Body of pancreas (tissue), 4 donors: Measurements from ENCODE around the gene TCN2. TPM values are rescaled to one million over a fixed set of nuclear protein-coding genes. Genes with fewer than 3 reads are reported as not detected.

Experiments
- ATAC-seq: fragments of 150-250 bp; one replicate; pipeline ENCODE4 v1.9.1; 2016
- DNase-seq, 4 donors: peaks; one replicate each; pipeline ENCODE4 v3.0.0-alpha.2; 2019
- H3K27ac ChIP-seq, 4 donors: fragments of 200-600 bp; sonication (generic); 1 replicate in 3 of 4; 2 replicates in 1 of 4; pipeline versions ENCODE4 v1.5.1 to v1.6.1; 2016 to 2019; ENCODE audit warnings: mild to moderate bottlenecking in 1 of 4, mixed read lengths in 1 of 4, moderate library complexity in 1 of 4
- H3K27me3 ChIP-seq, 2 donors: fragments of 200-600 bp; sonication (generic); one replicate each; pipeline ENCODE4 v1.6.0; 2016; ENCODE audit warnings: mild to moderate bottlenecking in 1 of 2
- H3K36me3 ChIP-seq, 2 donors: fragments of 200-600 bp; sonication (generic); replicated peaks in 1 of 2; 2 replicates each; pipeline ENCODE4 v1.5.1; 2016; ENCODE audit warnings: low read depth in 2 of 2; ENCODE audit not compliant: insufficient read depth in 1 of 2
- H3K4me1 ChIP-seq: fragments of 200-600 bp; sonication (generic); one replicate; pipeline ENCODE4 v1.6.0; 2016
- H3K4me3 ChIP-seq, 2 donors: fragments of 200-600 bp; sonication (generic); 1 replicate in 1 of 2; 2 replicates in 1 of 2; pipeline ENCODE4 v1.5.1; 2016 to 2019
- H3K9me3 ChIP-seq, 3 donors: fragments of 200-600 bp; sonication (generic); 1 replicate in 2 of 3; 2 replicates in 1 of 3; pipeline ENCODE4 v1.5.1; 2016
- CTCF ChIP-seq, 7 experiments: fragments of 450-650 bp in 4 of 7; fragments of 200-600 bp in 3 of 7; sonication (generic) in 3 of 7; IDR thresholded peaks; one replicate each; pipeline ENCODE4 v1.5.1; 2016 to 2019; ENCODE audit warnings: antibody characterized with exemption in 7 of 7
- POLR2A ChIP-seq, 3 donors: fragments of 450-650 bp; IDR thresholded peaks; one replicate each; pipeline ENCODE4 v1.6.1; 2016; ENCODE audit warnings: antibody characterized with exemption in 3 of 3, mild to moderate bottlenecking in 2 of 3
- WGBS, 2 donors: methylation state at CpG; one replicate each; pipeline ENCODE4 v1.1.5; 2017; 5-methylcytosine and 5-hydroxymethylcytosine counted together
- intact Hi-C: fragments of 100-400 bp; cut with DNase I; formaldehyde crosslinking; loops from one replicate; pipeline ENCODE4 v1.15.1; 2023
- total RNA-seq, 2 donors: library from RNA; depleted of rRNA; stranded (reverse); fragments of >200 nt; gene quantifications; one replicate each; pipeline ENCODE4 v1.1.0, GENCODE V29; 2016

The TCN2 gene
- total RNA-seq, 2 donors from 2014 or later = 14.8 to 16.3 TPM

DNA sequence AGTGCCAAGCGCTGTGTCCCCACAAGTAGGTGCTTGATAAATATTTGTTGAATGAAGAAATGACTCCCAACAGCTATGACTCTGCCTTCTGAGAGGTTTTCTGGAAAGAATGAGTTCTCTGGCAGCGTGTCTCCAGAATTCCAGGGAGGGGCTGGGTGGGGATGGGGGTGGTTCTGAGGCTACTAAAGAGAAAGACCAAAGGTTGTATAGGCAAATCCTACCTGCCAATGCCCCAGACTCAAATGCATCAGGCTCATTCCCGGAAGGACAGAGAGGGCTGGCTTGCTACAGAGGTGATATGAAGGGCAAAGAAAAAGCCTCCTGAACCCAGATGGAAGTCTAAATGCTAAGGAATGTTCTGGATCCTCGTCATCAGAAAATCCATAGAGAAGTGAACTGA is 58.8 kb downstream of the TCN2 start:
- no peaks in the 10 kb centered on the region for H3K27me3 ChIP-seq
- ATAC-seq = no peak
- intact Hi-C loops = no loop called here
- no peak for DNase-seq
- 82 to 93% methylated on average over 4 of the region's 4 CpGs for WGBS, 2 donors
- H3K27ac ChIP-seq = no peak overlapping the region
- H3K4me3 ChIP-seq = no peak overlapping the region
- H3K4me1 ChIP-seq = peaks cover 18% of the 10 kb centered on the region
- no peaks in the 10 kb centered on the region for H3K36me3 ChIP-seq
- H3K9me3 ChIP-seq = no peaks in the 10 kb centered on the region
- no peak for TF ChIP-seq CTCF (IDR thresholded peaks at IDR 0.05)
- no peak for TF ChIP-seq POLR2A (IDR thresholded peaks at IDR 0.05)

- peak in 2 of 4 donors; percentile 14 to 18 for DNase-seq
- TF ChIP-seq POLR2A (IDR thresholded peaks at IDR 0.05) (no peak), CTCF (IDR thresholded peaks at IDR 0.05) (no peak)
- peaks cover 18% of the 10 kb centered on the region for H3K4me1 ChIP-seq
- intact Hi-C loops = no loop called here
- no peak for ATAC-seq
- no peaks in the 10 kb centered on the region for H3K9me3 ChIP-seq
- 0% methylated on average over 18 of the region's 18 CpGs for WGBS, 2 donors
- peak overlapping the region in 3 of 4 donors; percentile 9 to 65 (median 59) for H3K27ac ChIP-seq
- no peaks in the 10 kb centered on the region for H3K36me3 ChIP-seq
- no peaks in the 10 kb centered on the region for H3K27me3 ChIP-seq
- H3K4me3 ChIP-seq = peak overlapping the region; percentile 47 to 51
Measured at GRCh38 chr22:30667107-30667493, 60.1 kb downstream of the TCN2 start.

GRCh38 chr22:30667494-30668385 is 60.8 kb downstream of the TCN2 start, which contains the start of gene DUSP18:
Gene DUSP18, minus strand, starts transcription at chr22:30667875. Its CDS starts 3,872 bp downstream, at chr22:30664003.
- Histone ChIP-seq H3K4me3 (peak within 1 kb of the TSS; percentile 47 to 51), H3K9me3 (no peaks in the 10 kb centered on the region), H3K36me3 (no peaks in the 10 kb centered on the region), H3K27me3 (no peaks in the 10 kb centered on the region), H3K27ac (peak within 1 kb of the TSS in 3 of 4 donors; percentile 46 to 65 (median 59)), H3K4me1 (peaks cover 18% of the 10 kb centered on the region)
- peak; percentile 94 to 96 (median 96) for DNase-seq
- WGBS, 2 donors = 0% methylated on average over 10 to 77 of the region's 77 CpGs
- intact Hi-C loops = no loop called here
- peak; percentile 99 for ATAC-seq
- peak in 4 of 7 experiments; percentile 24 to 45 (median 40) for TF ChIP-seq CTCF (IDR thresholded peaks at IDR 0.05)
- peak; percentile 16 to 74 (median 74) for TF ChIP-seq POLR2A (IDR thresholded peaks at IDR 0.05)

DNA sequence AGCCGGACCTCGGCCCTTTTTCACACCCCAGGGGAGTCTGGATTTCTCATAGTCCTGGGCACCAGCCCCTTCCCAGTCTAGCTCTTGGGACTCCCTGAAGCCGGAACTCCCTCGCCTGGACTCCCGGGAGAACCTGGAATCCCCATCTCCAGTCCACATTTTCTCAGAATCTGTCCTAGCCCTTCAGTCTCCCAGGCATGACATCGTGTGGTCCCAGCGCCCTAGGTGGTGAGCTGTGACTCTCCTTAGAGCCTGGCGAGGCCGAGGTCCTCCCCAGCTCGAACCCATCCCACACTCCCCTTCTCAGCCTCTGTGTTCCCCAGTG is 61.4 kb downstream of the TCN2 start:
- H3K36me3 ChIP-seq = no peaks in the 10 kb centered on the region
- peaks cover 18% of the 10 kb centered on the region for H3K4me1 ChIP-seq
- no peaks in the 10 kb centered on the region for H3K27me3 ChIP-seq
- intact Hi-C loops = no loop called here
- DNase-seq (no peak), ATAC-seq (no peak)
- WGBS, 2 donors = 16 to 30% methylated on average over 5 to 10 of the region's 10 CpGs
- H3K9me3 ChIP-seq = no peaks in the 10 kb centered on the region
- peak overlapping the region in 2 of 4 donors; percentile 59 to 65 for H3K27ac ChIP-seq
- no peak for TF ChIP-seq CTCF (IDR thresholded peaks at IDR 0.05)
- TF ChIP-seq POLR2A (IDR thresholded peaks at IDR 0.05) = no peak
- peak overlapping the region; percentile 47 to 51 for H3K4me3 ChIP-seq
